CD14-positive monocyte (primary cell): ENCODE results near the gene DRC1. TPM values are rescaled to one million over a fixed set of nuclear protein-coding genes. Genes with fewer than 3 reads are reported as not detected.

ENCODE experiments used
- DNase-seq, 3 donors: peaks; one replicate each; pipeline ENCODE4 v3.0.0-alpha.2; 2011 to 2022
- H2AFZ ChIP-seq: 2 replicates; pipeline ENCODE4 v1.6.0; 2012; ENCODE audit warnings: mild to moderate bottlenecking, low read depth, low read length, inconsistent platforms; ENCODE audit not compliant: insufficient read depth, poor library complexity, severe bottlenecking
- H3K27ac ChIP-seq, 2 donors: 1 replicate in 1 of 2; 2 replicates in 1 of 2; pipeline ENCODE4 v1.5.1; 2012 to 2013; ENCODE audit warnings: low read length in 2 of 2, control low read depth in 1 of 2, inconsistent platforms in 1 of 2, low read depth in 1 of 2, mild to moderate bottlenecking in 1 of 2
- H3K27me3 ChIP-seq, 2 donors: one replicate each; pipeline versions ENCODE4 v1.6.0 to v1.6.1; 2011 to 2013; ENCODE audit warnings: low read length in 2 of 2; ENCODE audit not compliant: control insufficient read depth in 2 of 2, insufficient read depth in 2 of 2
- H3K36me3 ChIP-seq, 2 donors: replicated peaks in 1 of 2; 1 replicate in 1 of 2; 2 replicates in 1 of 2; pipeline versions ENCODE4 v1.5.1 to v1.6.1; 2012 to 2013; ENCODE audit warnings: low read length in 2 of 2, control low read depth in 1 of 2, inconsistent platforms in 1 of 2, mild to moderate bottlenecking in 1 of 2; ENCODE audit not compliant: insufficient read depth in 2 of 2, control insufficient read depth in 1 of 2
- H3K4me1 ChIP-seq, 2 donors: 1 replicate in 1 of 2; 2 replicates in 1 of 2; pipeline versions ENCODE4 v1.5.1 to v1.6.1; 2012 to 2013; ENCODE audit warnings: low read length in 2 of 2, control low read depth in 1 of 2, inconsistent platforms in 1 of 2, mild to moderate bottlenecking in 1 of 2, moderate library complexity in 1 of 2; ENCODE audit not compliant: insufficient read depth in 2 of 2, control insufficient read depth in 1 of 2
- H3K4me2 ChIP-seq: replicated peaks from 2 replicates; pipeline ENCODE3; 2012; ENCODE audit warnings: low read length, moderate library complexity, mild to moderate bottlenecking; ENCODE audit not compliant: poor library complexity, severe bottlenecking; ENCODE audit errors: extremely low read depth
- H3K4me3 ChIP-seq, 3 experiments: fragments of 200-600 bp in 1 of 3; sonication (generic) in 1 of 3; replicated peaks in 1 of 3; 1 replicate in 2 of 3; 2 replicates in 1 of 3; pipeline ENCODE4 v1.5.1; 2011 to 2013; ENCODE audit warnings: low read length in 3 of 3, mild to moderate bottlenecking in 3 of 3, control low read depth in 2 of 3, low read depth in 2 of 3, inconsistent platforms in 1 of 3, moderate library complexity in 1 of 3
- H3K79me2 ChIP-seq: 2 replicates; pipeline ENCODE4 v1.6.0; 2012; ENCODE audit warnings: mild to moderate bottlenecking, control low read depth, inconsistent platforms, low read length, moderate library complexity; ENCODE audit not compliant: insufficient read depth
- H3K9ac ChIP-seq: 2 replicates; pipeline ENCODE4 v1.6.0; 2017; ENCODE audit warnings: low read length, mild to moderate bottlenecking; ENCODE audit not compliant: insufficient read depth, poor library complexity, severe bottlenecking
- H3K9me3 ChIP-seq, 2 donors: replicated peaks in 1 of 2; 1 replicate in 1 of 2; 2 replicates in 1 of 2; pipeline versions ENCODE4 v1.5.1 to v1.6.1; 2012 to 2013; ENCODE audit warnings: low read length in 2 of 2, control low read depth in 1 of 2; ENCODE audit not compliant: control insufficient read depth in 1 of 2, insufficient read depth in 1 of 2
- H4K20me1 ChIP-seq: 2 replicates; pipeline ENCODE4 v1.6.0; 2012; ENCODE audit warnings: mild to moderate bottlenecking, low read length, control low read depth, moderate library complexity; ENCODE audit not compliant: insufficient read depth
- H3K27ac Mint-ChIP-seq, 7 donors: one replicate each; pipeline ENCODE4 v1.8.0; 2020; ENCODE audit warnings: mild to moderate bottlenecking in 7 of 7, mixed read lengths in 7 of 7, moderate library complexity in 6 of 7, inconsistent platforms in 2 of 7
- H3K27me3 Mint-ChIP-seq, 3 donors: one replicate each; pipeline ENCODE4 v1.8.0; 2021 to 2022; ENCODE audit warnings: low read depth in 3 of 3, mild to moderate bottlenecking in 3 of 3, mixed read lengths in 3 of 3, moderate library complexity in 3 of 3, inconsistent platforms in 1 of 3
- H3K36me3 Mint-ChIP-seq, 2 donors: one replicate each; pipeline ENCODE4 v1.8.0; 2020; ENCODE audit warnings: mixed read lengths in 2 of 2, inconsistent platforms in 1 of 2, mild to moderate bottlenecking in 1 of 2
- H3K4me1 Mint-ChIP-seq: one replicate; pipeline ENCODE4 v1.8.0; 2020; ENCODE audit warnings: mild to moderate bottlenecking, mixed read lengths
- H3K4me3 Mint-ChIP-seq, 2 donors: one replicate each; pipeline ENCODE4 v1.8.0; 2020; ENCODE audit warnings: mild to moderate bottlenecking in 2 of 2, mixed read lengths in 2 of 2, moderate library complexity in 1 of 2
- H3K9me3 Mint-ChIP-seq, 7 donors: one replicate each; pipeline ENCODE4 v1.8.0; 2020 to 2022; ENCODE audit warnings: mixed read lengths in 7 of 7, mild to moderate bottlenecking in 6 of 7, moderate library complexity in 6 of 7, inconsistent platforms in 2 of 7
- CTCF ChIP-seq: fragments of 200-600 bp; IDR thresholded peaks from one replicate; pipeline ENCODE4 v1.8.0; 2022; ENCODE audit warnings: antibody characterized with exemption, mild to moderate bottlenecking
- WGBS: methylation state at CpG from one replicate; pipeline ENCODE4 v1.1.5; 2013; ENCODE audit warnings: missing lambda C conversion rate; ENCODE audit not compliant: insufficient coverage; 5-methylcytosine and 5-hydroxymethylcytosine counted together
- intact Hi-C, 2 donors: fragments of 100-400 bp; cut with micrococcal nuclease; formaldehyde crosslinking; loops; one replicate each; pipeline versions ENCODE4 v1.15.0 to v1.15.1; 2023
- polyA plus RNA-seq, 3 donors: library from polyadenylated mRNA; depleted of rRNA in 1 of 3; unstranded in 2 of 3; stranded (reverse) in 1 of 3; fragments of 300-500 nt in 2 of 3; fragments of >200 nt in 1 of 3; fragmentation: Illumina TruSeq in 2 of 3; gene quantifications; 1 replicate in 2 of 3; 2 replicates in 1 of 3; pipeline ENCODE4 v1.2.3, GENCODE V29; 2012 to 2021

Gene DRC1
- polyA plus RNA-seq, 3 donors = not detected

- Histone ChIP-seq H4K20me1 (no peaks in the 10 kb centered on the region), H3K9ac (peak overlapping the region; percentile 45), H3K79me2 (no peaks in the 10 kb centered on the region), H3K4me1 (peaks cover 57 to 59% of the 10 kb centered on the region in 2 donors), H3K27ac (peak overlapping the region in 1 of 2 donors; percentile 67), H3K27me3 (no peaks in the 10 kb centered on the region), H3K9me3 (no peaks in the 10 kb centered on the region), H3K4me2 (no peak overlapping the region), H2AFZ (no peak overlapping the region), H3K36me3 (no peaks in the 10 kb centered on the region), H3K4me3 (no peak overlapping the region)
- no peak for TF ChIP-seq CTCF
- H3K27me3 Mint-ChIP-seq = peaks cover 1 to 3% (median 2%) of the 10 kb centered on the region in 3 donors
- H3K4me1 Mint-ChIP-seq = peaks cover 68% of the 10 kb centered on the region
- no peak overlapping the region for H3K4me3 Mint-ChIP-seq
- peaks cover 0 to 3% (median 0%) of the 10 kb centered on the region in 7 donors for H3K9me3 Mint-ChIP-seq
- peak overlapping the region in 1 of 7 donors; percentile 80 for H3K27ac Mint-ChIP-seq
- no peaks in the 10 kb centered on the region for H3K36me3 Mint-ChIP-seq
- peak in 1 of 3 donors; percentile 1 for DNase-seq
- 94% methylated on average over 5 of the region's 11 CpGs for WGBS
- intact Hi-C loops = no loop called here
Observed at GRCh38 chr2:26457251-26457666, 55.5 kb downstream of the DRC1 start.

- Histone ChIP-seq H3K9ac (no peak overlapping the region), H3K79me2 (no peaks in the 10 kb centered on the region), H3K4me2 (no peak overlapping the region), H3K9me3 (no peaks in the 10 kb centered on the region), H3K27me3 (no peaks in the 10 kb centered on the region), H3K36me3 (no peaks in the 10 kb centered on the region), H3K4me3 (no peak overlapping the region), H3K4me1 (peaks cover 57 to 59% of the 10 kb centered on the region in 2 donors), H2AFZ (no peak overlapping the region), H3K27ac (no peak overlapping the region), H4K20me1 (no peaks in the 10 kb centered on the region)
- no peak overlapping the region for H3K27ac Mint-ChIP-seq
- peak in 1 of 3 donors; percentile 3 for DNase-seq
- no peak for TF ChIP-seq CTCF
- peaks cover 0 to 3% (median 0%) of the 10 kb centered on the region in 7 donors for H3K9me3 Mint-ChIP-seq
- peaks cover 70% of the 10 kb centered on the region for H3K4me1 Mint-ChIP-seq
- no peak overlapping the region for H3K4me3 Mint-ChIP-seq
- intact Hi-C loops = no loop called here
- peaks cover 1 to 3% (median 3%) of the 10 kb centered on the region in 3 donors for H3K27me3 Mint-ChIP-seq
- 89% methylated on average over 13 of the region's 19 CpGs for WGBS
- no peaks in the 10 kb centered on the region for H3K36me3 Mint-ChIP-seq
Observed at GRCh38 chr2:26457695-26458364, 56.1 kb downstream of the DRC1 start.
